ENCODE data around the gene CDC14C. TPM values are rescaled to one million over a fixed set of nuclear protein-coding genes. Genes with fewer than 3 reads are reported as not detected.

Gene CDC14C
- total and polyA plus RNA-seq, 2 experiments from 2014 or later, result 0.17 TPM; not detected in 1

DNA sequence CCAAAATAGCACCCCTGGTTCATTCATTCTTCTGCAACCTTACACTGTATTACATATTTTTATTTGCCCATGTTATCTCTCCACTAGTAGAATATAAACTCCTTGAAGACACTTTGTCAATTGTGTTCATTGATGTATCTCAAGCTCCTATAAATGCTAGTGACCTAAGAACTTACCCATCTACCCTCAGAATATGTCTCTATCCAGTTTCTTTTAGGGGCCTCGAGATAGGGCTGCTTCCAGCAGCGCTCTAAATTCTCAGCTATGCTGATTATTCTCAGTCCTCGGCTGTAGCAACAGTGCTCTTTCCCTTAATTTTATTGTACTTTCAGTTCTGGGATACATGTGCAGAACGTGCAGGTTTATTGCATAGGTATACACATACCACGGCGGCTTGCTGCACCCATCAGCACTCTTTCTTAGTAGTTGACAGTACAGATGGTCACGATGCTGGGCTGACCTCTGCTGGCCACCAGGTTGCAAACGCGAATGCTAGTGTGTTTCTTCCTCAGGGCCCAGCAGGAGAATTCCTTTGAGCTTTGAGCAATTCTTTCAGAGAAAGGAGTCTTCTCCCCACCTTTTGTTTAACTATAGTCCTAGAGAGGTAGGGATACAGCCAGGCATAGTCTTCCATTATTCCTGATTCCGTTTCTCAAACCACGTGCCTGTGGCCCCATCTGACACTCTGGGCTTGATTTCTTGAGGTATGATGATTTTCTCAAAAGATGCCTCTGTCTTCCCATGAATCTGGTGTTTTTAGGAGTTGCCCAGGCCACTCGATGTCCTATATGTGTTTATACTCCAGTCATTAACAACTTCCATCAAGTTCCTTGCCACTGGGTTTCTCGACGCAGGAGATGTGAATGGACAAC is 49.1 kb upstream of the CDC14C start:
- H3K4me1 Mint-ChIP-seq, result no peaks in the 10 kb centered on the region; the same call in 2 of the 3 replicates
- DNase-seq (ENCODE audit: low spot score), result peak; percentile 85

More for the DNA sequence above, 49.1 kb upstream of the CDC14C start:
- ATAC-seq, result peak; percentile 99
- Mint-ChIP-seq H3K9me3 (no peaks in the 10 kb centered on the region; the same call in 2 of the 3 replicates), H3K27ac (no peak overlapping the region), H3K27me3 (ENCODE audit: insufficient read depth, low read depth, poor library complexity) (no peaks in the 10 kb centered on the region), H3K4me3 (no peak overlapping the region), H3K36me3 (ENCODE audit: low read depth) (no peaks in the 10 kb centered on the region)
- Histone ChIP-seq H4K20me1 (replicated peaks; ENCODE audit: insufficient read depth) (no peaks in the 10 kb centered on the region), H3K79me2 (replicated peaks; ENCODE audit: insufficient read depth) (no peaks in the 10 kb centered on the region), H3K4me1 (ENCODE audit: insufficient read depth) (0 out of 2 replicates have a peak, but pooled peaks cover 3% of the 10 kb centered on the region), H3K27me3 (ENCODE audit: insufficient read depth) (no peaks in the 10 kb centered on the region), H3K9me2 (ENCODE audit: insufficient read depth) (peaks cover under 1% of the 10 kb centered on the region; the same call in 1 of the 2 replicates), H3K27ac (ENCODE audit: low read depth) (no peak overlapping the region), H3K36me3 (ENCODE audit: insufficient read depth) (no peaks in the 10 kb centered on the region), H3K4me3 (no peak overlapping the region), H3F3A (replicated peaks; ENCODE audit: low read depth) (no peaks in the 10 kb centered on the region), H2AFZ (peak overlapping the region; percentile 49; the same call in 1 of the 2 replicates), H3K4me2 (no peak overlapping the region)
- TF ChIP-seq NANOG (IDR thresholded peaks at IDR 0.05; ENCODE audit: borderline replicate concordance) (no peak), EZH2phosphoT487 (IDR thresholded peaks at IDR 0.05; ENCODE audit: unreplicated experiment) (no peak), ZNF114 (CRISPR knock-in tag; IDR thresholded peaks at IDR 0.05) (no peak), JUNB (IDR thresholded peaks at IDR 0.05; ENCODE audit: unreplicated experiment) (no peak), ZNF331 (CRISPR knock-in tag; IDR thresholded peaks at IDR 0.05; ENCODE audit: low read depth) (no peak), POLR2AphosphoS5 (IDR thresholded peaks at IDR 0.05; ENCODE audit: low read depth) (no peak), STAT1 (IDR thresholded peaks at IDR 0.05; ENCODE audit: unreplicated experiment) (no peak), CREB1 (CRISPR knock-in tag; IDR thresholded peaks at IDR 0.05; ENCODE audit: low read depth) (no peak)
- TF ChIP-seq, protein P1, sequence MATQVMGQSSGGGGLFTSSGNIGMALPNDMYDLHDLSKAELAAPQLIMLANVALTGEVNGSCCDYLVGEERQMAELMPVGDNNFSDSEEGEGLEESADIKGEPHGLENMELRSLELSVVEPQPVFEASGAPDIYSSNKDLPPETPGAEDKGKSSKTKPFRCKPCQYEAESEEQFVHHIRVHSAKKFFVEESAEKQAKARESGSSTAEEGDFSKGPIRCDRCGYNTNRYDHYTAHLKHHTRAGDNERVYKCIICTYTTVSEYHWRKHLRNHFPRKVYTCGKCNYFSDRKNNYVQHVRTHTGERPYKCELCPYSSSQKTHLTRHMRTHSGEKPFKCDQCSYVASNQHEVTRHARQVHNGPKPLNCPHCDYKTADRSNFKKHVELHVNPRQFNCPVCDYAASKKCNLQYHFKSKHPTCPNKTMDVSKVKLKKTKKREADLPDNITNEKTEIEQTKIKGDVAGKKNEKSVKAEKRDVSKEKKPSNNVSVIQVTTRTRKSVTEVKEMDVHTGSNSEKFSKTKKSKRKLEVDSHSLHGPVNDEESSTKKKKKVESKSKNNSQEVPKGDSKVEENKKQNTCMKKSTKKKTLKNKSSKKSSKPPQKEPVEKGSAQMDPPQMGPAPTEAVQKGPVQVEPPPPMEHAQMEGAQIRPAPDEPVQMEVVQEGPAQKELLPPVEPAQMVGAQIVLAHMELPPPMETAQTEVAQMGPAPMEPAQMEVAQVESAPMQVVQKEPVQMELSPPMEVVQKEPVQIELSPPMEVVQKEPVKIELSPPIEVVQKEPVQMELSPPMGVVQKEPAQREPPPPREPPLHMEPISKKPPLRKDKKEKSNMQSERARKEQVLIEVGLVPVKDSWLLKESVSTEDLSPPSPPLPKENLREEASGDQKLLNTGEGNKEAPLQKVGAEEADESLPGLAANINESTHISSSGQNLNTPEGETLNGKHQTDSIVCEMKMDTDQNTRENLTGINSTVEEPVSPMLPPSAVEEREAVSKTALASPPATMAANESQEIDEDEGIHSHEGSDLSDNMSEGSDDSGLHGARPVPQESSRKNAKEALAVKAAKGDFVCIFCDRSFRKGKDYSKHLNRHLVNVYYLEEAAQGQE (IDR thresholded peaks at IDR 0.05; ENCODE audit: unreplicated experiment), result no peak
- TF ChIP-seq, protein P2, sequence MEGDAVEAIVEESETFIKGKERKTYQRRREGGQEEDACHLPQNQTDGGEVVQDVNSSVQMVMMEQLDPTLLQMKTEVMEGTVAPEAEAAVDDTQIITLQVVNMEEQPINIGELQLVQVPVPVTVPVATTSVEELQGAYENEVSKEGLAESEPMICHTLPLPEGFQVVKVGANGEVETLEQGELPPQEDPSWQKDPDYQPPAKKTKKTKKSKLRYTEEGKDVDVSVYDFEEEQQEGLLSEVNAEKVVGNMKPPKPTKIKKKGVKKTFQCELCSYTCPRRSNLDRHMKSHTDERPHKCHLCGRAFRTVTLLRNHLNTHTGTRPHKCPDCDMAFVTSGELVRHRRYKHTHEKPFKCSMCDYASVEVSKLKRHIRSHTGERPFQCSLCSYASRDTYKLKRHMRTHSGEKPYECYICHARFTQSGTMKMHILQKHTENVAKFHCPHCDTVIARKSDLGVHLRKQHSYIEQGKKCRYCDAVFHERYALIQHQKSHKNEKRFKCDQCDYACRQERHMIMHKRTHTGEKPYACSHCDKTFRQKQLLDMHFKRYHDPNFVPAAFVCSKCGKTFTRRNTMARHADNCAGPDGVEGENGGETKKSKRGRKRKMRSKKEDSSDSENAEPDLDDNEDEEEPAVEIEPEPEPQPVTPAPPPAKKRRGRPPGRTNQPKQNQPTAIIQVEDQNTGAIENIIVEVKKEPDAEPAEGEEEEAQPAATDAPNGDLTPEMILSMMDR (conservative IDR thresholded peaks at IDR 0.05; ENCODE audit: low read depth in 2 of 2), result peak; percentile 70 to 90
- TF ChIP-seq, protein P3, sequence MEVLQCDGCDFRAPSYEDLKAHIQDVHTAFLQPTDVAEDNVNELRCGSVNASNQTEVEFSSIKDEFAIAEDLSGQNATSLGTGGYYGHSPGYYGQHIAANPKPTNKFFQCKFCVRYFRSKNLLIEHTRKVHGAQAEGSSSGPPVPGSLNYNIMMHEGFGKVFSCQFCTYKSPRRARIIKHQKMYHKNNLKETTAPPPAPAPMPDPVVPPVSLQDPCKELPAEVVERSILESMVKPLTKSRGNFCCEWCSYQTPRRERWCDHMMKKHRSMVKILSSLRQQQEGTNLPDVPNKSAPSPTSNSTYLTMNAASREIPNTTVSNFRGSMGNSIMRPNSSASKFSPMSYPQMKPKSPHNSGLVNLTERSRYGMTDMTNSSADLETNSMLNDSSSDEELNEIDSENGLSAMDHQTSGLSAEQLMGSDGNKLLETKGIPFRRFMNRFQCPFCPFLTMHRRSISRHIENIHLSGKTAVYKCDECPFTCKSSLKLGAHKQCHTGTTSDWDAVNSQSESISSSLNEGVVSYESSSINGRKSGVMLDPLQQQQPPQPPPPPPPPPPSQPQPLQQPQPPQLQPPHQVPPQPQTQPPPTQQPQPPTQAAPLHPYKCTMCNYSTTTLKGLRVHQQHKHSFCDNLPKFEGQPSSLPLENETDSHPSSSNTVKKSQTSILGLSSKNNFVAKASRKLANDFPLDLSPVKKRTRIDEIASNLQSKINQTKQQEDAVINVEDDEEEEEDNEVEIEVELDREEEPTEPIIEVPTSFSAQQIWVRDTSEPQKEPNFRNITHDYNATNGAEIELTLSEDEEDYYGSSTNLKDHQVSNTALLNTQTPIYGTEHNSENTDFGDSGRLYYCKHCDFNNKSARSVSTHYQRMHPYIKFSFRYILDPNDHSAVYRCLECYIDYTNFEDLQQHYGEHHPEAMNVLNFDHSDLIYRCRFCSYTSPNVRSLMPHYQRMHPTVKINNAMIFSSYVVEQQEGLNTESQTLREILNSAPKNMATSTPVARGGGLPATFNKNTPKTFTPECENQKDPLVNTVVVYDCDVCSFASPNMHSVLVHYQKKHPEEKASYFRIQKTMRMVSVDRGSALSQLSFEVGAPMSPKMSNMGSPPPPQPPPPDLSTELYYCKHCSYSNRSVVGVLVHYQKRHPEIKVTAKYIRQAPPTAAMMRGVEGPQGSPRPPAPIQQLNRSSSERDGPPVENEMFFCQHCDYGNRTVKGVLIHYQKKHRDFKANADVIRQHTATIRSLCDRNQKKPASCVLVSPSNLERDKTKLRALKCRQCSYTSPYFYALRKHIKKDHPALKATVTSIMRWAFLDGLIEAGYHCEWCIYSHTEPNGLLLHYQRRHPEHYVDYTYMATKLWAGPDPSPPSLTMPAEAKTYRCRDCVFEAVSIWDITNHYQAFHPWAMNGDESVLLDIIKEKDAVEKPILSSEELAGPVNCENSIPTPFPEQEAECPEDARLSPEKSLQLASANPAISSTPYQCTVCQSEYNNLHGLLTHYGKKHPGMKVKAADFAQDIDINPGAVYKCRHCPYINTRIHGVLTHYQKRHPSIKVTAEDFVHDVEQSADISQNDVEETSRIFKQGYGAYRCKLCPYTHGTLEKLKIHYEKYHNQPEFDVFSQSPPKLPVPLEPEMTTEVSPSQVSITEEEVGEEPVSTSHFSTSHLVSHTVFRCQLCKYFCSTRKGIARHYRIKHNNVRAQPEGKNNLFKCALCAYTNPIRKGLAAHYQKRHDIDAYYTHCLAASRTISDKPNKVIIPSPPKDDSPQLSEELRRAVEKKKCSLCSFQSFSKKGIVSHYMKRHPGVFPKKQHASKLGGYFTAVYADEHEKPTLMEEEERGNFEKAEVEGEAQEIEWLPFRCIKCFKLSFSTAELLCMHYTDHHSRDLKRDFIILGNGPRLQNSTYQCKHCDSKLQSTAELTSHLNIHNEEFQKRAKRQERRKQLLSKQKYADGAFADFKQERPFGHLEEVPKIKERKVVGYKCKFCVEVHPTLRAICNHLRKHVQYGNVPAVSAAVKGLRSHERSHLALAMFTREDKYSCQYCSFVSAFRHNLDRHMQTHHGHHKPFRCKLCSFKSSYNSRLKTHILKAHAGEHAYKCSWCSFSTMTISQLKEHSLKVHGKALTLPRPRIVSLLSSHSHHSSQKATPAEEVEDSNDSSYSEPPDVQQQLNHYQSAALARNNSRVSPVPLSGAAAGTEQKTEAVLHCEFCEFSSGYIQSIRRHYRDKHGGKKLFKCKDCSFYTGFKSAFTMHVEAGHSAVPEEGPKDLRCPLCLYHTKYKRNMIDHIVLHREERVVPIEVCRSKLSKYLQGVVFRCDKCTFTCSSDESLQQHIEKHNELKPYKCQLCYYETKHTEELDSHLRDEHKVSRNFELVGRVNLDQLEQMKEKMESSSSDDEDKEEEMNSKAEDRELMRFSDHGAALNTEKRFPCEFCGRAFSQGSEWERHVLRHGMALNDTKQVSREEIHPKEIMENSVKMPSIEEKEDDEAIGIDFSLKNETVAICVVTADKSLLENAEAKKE (CRISPR knock-in tag; IDR thresholded peaks at IDR 0.05), result peak; percentile 62; the same call in 1 of the 2 replicates
